Keratinocyte (primary cell): ENCODE measurements around the gene SHROOM3. TPM values are rescaled to one million over a fixed set of nuclear protein-coding genes. Genes with fewer than 3 reads are reported as not detected.
A peak's percentile ranks its signal among the peaks of the same experiment; 100 is the strongest.

Experiments
- DNase-seq: peaks from one replicate; pipeline ENCODE4 v3.0.0-alpha.2; 2011; ENCODE audit warnings: low read depth, missing footprints, low spot score
- FAIRE-seq: peaks from 2 replicates; lab custom pipeline; 2011; peaks lifted over from hg19 to GRCh38; lab: Jason Lieb, UNC
- H2AFZ ChIP-seq: 2 replicates; pipeline ENCODE4 v1.6.0; 2012; ENCODE audit warnings: low read length, control low read depth, inconsistent platforms; ENCODE audit not compliant: control insufficient read depth
- H3K27ac ChIP-seq: 2 replicates; pipeline ENCODE4 v1.5.1; 2011; ENCODE audit warnings: low read length; ENCODE audit not compliant: control insufficient read depth, insufficient read depth
- H3K27me3 ChIP-seq: 3 replicates; pipeline ENCODE4 v1.6.0; 2011; ENCODE audit warnings: low read length; ENCODE audit not compliant: control insufficient read depth, insufficient read depth; ENCODE audit errors: extremely low read depth
- H3K36me3 ChIP-seq, 2 experiments: 2 replicates in 1 of 2; 3 replicates in 1 of 2; pipeline ENCODE4 v1.5.1; 2011; ENCODE audit warnings: low read length in 2 of 2, mild to moderate bottlenecking in 1 of 2; ENCODE audit not compliant: control insufficient read depth in 2 of 2, insufficient read depth in 2 of 2; ENCODE audit errors: extremely low read depth in 1 of 2
- H3K4me1 ChIP-seq: 3 replicates; pipeline ENCODE4 v1.5.1; 2011; ENCODE audit warnings: low read length; ENCODE audit not compliant: control insufficient read depth, insufficient read depth; ENCODE audit errors: extremely low read depth
- H3K4me2 ChIP-seq: 3 replicates; pipeline ENCODE4 v1.6.0; 2011; ENCODE audit warnings: low read depth, low read length; ENCODE audit not compliant: control insufficient read depth, insufficient read depth; ENCODE audit errors: extremely low read depth
- H3K4me3 ChIP-seq, 3 experiments: fragments of 200-600 bp in 1 of 3; sonication (generic) in 1 of 3; 2 replicates in 2 of 3; 3 replicates in 1 of 3; pipeline ENCODE4 v1.5.1; 2011 to 2016; ENCODE audit warnings: low read length in 3 of 3, mild to moderate bottlenecking in 3 of 3, control low read depth in 2 of 3, inconsistent platforms in 1 of 3, low read depth in 1 of 3, mixed read lengths in 1 of 3, mixed run types in 1 of 3, moderate library complexity in 1 of 3; ENCODE audit not compliant: control insufficient read depth in 2 of 3, insufficient read depth in 2 of 3; ENCODE audit errors: extremely low read depth in 1 of 3
- H3K79me2 ChIP-seq: 2 replicates; pipeline ENCODE4 v1.6.0; 2012; ENCODE audit warnings: low read length; ENCODE audit not compliant: control insufficient read depth, insufficient read depth
- H3K9ac ChIP-seq: 3 replicates; pipeline ENCODE4 v1.6.0; 2011; ENCODE audit warnings: low read length; ENCODE audit not compliant: control insufficient read depth, insufficient read depth; ENCODE audit errors: extremely low read depth
- H3K9me1 ChIP-seq: 3 replicates; pipeline ENCODE4 v1.6.0; 2011; ENCODE audit warnings: low read length; ENCODE audit not compliant: control insufficient read depth, insufficient read depth; ENCODE audit errors: extremely low read depth
- H3K9me3 ChIP-seq: 2 replicates; pipeline ENCODE4 v1.5.1; 2012; ENCODE audit warnings: low read depth, low read length; ENCODE audit not compliant: control insufficient read depth
- H4K20me1 ChIP-seq: 3 replicates; pipeline ENCODE4 v1.6.0; 2011; ENCODE audit warnings: low read length; ENCODE audit not compliant: control insufficient read depth, insufficient read depth; ENCODE audit errors: extremely low read depth
- EZH2 ChIP-seq: IDR thresholded peaks from one replicate; pipeline ENCODE4 v1.6.1; 2012; ENCODE audit warnings: inconsistent platforms, mild to moderate bottlenecking, low read length, moderate library complexity
- dilution Hi-C: fragments of 300-500 bp; cut with MboI; formaldehyde crosslinking; loops from one replicate; pipeline ENCODE4 v1.7.0; 2020; ENCODE audit warnings: low sequenced_read_pairs; ENCODE audit not compliant: extremely low pct_ligation_motif_present
- polyA plus RNA-seq, 5 experiments: library from polyadenylated mRNA; depleted of rRNA in 3 of 5; stranded (reverse) in 3 of 5; stranded (forward) in 1 of 5; unstranded in 1 of 5; fragments of >200 nt; gene quantifications; 1 replicate in 1 of 5; 2 replicates in 3 of 5; 3 replicates in 1 of 5; pipeline versions ENCODE4 v1.2.1 to v1.2.3, GENCODE V29; 2011 to 2012; ENCODE audit warnings: missing spikeins in 2 of 5, low read depth in 1 of 5, low replicate concordance in 1 of 5
- TF ChIP-seq, protein P1 (sequence below), 3 experiments: IDR thresholded peaks in 1 of 3; conservative IDR thresholded peaks in 1 of 3; optimal IDR thresholded peaks in 1 of 3; 2 replicates in 2 of 3; 3 replicates in 1 of 3; pipeline versions ENCODE3 to v1.5.1; 2011; ENCODE audit warnings: low read length in 3 of 3, mild to moderate bottlenecking in 3 of 3, moderate library complexity in 2 of 3, control low read depth in 1 of 3, inconsistent platforms in 1 of 3; ENCODE audit not compliant: insufficient read depth in 2 of 3; ENCODE audit errors: extremely low read depth in 1 of 3

Gene SHROOM3
- polyA plus RNA-seq, 1 donor (not counting 4 experiments of a cell fraction or from before 2014, with no cell fraction given) = 4.9 TPM

DNA sequence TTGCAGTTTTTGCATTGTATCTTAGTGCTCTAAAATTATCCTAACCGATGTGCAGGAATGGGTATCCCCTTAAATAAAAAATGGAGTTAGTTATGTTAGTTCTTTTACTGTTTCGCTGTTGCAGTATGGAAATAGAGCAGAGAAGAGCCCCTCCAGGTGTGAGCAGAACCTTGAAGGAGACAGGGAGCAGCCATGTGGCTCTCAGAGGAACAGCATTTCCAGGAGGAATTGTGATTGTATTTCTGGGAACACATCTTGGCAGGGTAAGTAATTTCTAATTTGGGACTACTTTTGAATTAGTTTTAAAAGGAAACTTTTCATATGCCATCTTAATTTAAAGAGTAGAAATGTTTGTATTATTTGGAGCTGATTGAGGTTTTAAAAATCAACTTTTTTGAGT lies 8.8 kb upstream of the SHROOM3 start:
- Histone ChIP-seq H3K27ac (no peak overlapping the region), H3K4me2 (no peak overlapping the region), H3K9ac (no peak overlapping the region), H3K36me3 (no peaks in the 10 kb centered on the region), H4K20me1 (no peaks in the 10 kb centered on the region), H3K9me3 (no peaks in the 10 kb centered on the region), H3K4me1 (no peaks in the 10 kb centered on the region), H3K9me1 (no peaks in the 10 kb centered on the region), H3K27me3 (no peaks in the 10 kb centered on the region), H3K79me2 (no peaks in the 10 kb centered on the region), H2AFZ (no peak overlapping the region), H3K4me3 (no peak overlapping the region)
- no peak for FAIRE-seq
- no peak for DNase-seq
- dilution Hi-C loops = no loop called here
- TF ChIP-seq EZH2 = no peak
- TF ChIP-seq, protein P1, sequence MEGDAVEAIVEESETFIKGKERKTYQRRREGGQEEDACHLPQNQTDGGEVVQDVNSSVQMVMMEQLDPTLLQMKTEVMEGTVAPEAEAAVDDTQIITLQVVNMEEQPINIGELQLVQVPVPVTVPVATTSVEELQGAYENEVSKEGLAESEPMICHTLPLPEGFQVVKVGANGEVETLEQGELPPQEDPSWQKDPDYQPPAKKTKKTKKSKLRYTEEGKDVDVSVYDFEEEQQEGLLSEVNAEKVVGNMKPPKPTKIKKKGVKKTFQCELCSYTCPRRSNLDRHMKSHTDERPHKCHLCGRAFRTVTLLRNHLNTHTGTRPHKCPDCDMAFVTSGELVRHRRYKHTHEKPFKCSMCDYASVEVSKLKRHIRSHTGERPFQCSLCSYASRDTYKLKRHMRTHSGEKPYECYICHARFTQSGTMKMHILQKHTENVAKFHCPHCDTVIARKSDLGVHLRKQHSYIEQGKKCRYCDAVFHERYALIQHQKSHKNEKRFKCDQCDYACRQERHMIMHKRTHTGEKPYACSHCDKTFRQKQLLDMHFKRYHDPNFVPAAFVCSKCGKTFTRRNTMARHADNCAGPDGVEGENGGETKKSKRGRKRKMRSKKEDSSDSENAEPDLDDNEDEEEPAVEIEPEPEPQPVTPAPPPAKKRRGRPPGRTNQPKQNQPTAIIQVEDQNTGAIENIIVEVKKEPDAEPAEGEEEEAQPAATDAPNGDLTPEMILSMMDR (optimal IDR thresholded peaks at IDR 0.05 in 1 of 3, IDR thresholded peaks at IDR 0.05 in 1 of 3, conservative IDR thresholded peaks at IDR 0.05 in 1 of 3; ENCODE audit: extremely low read depth in 1 of 3, insufficient read depth in 2 of 3, low read length in 3 of 3) = peak; percentile 16 to 44 (median 24)

DNA sequence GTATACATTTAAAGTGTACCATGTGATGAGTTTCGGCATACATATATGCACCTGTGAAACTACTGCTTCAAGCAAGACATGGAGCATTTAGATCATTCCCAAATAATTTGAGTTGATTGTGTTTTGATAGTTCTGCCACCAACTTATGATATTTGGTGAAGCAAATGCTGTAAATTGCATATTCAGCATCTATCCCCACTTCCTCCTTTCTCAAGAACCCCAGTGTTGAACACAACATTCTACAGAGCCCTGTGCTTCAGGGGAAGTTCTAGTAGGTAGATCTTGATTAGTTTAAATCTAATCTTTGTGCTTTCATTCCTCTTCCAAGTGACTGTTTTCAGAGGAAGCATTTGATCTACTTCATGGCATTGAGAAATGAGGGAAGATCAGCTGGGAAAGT lies 5.4 kb upstream of the SHROOM3 start:
- dilution Hi-C loops = no loop called here
- Histone ChIP-seq H3K79me2 (no peaks in the 10 kb centered on the region), H3K9me1 (no peaks in the 10 kb centered on the region), H3K4me3 (no peak overlapping the region), H2AFZ (no peak overlapping the region), H3K9me3 (no peaks in the 10 kb centered on the region), H3K4me2 (no peak overlapping the region), H3K4me1 (no peaks in the 10 kb centered on the region), H3K9ac (no peak overlapping the region), H3K27me3 (no peaks in the 10 kb centered on the region), H3K27ac (no peak overlapping the region), H3K36me3 (no peaks in the 10 kb centered on the region), H4K20me1 (no peaks in the 10 kb centered on the region)
- DNase-seq = no peak
- TF ChIP-seq, protein P1 (optimal IDR thresholded peaks at IDR 0.05 in 1 of 3, IDR thresholded peaks at IDR 0.05 in 1 of 3, conservative IDR thresholded peaks at IDR 0.05 in 1 of 3; ENCODE audit: extremely low read depth in 1 of 3, insufficient read depth in 2 of 3, low read length in 3 of 3) = no peak
- TF ChIP-seq EZH2 = no peak
- FAIRE-seq = no peak
